ENCODE data around the gene PSMD13.
"Not testable (repeated sequence)": the region's sequence is repeated elsewhere in the genome, so short reads cannot be mapped to it uniquely, and the experiment has no call there.

Gene PSMD13

DNA sequence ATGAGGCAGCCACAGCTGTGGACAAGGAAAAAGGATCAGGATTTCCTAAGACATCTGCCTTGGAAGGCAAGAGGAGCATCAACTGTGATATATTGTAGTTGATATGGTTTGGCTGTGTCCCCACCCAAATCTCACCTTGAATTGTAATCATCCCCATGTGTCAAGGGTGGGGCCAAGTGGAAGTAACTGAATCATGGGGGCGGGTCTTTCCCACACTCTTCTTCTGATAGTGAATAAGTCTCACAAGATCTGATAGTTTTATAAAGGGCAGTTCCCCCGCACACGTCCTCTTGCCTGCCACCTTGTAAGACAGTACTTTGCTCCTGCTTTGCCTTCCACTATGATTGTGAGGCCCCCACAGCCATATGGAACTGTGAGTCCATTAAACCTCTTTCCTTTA is 19.1 kb upstream of the PSMD13 start:
- no peak for DNase-seq (ENCODE audit: low read depth in 2 of 2)

DNA sequence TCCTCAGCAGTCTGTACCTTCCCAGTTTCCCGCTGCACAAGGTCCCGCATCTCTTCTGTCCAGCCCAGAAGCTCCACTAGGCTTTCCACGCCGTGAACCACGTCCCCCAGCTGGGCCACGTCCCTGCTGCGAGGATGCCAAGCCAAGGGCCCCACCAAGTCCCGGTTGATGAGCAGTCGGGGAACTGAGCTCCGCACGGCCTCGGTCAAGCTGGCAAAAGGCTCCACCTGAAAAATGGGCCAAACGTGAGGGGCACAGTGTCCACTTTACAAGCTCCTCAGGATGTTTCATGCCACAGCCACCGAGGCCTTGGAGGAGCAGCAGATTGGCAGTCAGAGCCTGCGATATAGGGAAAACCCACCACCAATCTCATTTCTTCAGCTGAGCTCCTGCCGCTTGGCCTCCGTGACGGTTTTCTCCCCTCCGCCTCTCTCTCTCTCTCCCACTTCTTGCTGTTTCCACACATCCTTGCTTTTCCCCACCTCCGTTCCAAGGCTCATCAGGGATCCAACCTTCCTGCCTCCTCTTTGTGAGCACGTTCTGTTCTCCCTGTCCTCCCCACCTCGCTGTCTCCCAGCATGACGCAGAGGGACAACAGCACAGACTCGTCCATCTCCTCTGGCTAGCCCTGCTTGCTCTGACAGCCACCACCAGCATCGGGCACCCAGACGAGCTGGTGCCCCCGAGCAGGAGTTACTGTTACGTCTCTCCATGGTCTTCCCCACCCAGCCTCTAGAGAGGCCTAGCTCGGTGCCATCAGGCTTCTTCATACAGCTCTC is 17.8 kb upstream of the PSMD13 start:
- DNase-seq (ENCODE audit: low read depth in 2 of 2) = no peak

DNA sequence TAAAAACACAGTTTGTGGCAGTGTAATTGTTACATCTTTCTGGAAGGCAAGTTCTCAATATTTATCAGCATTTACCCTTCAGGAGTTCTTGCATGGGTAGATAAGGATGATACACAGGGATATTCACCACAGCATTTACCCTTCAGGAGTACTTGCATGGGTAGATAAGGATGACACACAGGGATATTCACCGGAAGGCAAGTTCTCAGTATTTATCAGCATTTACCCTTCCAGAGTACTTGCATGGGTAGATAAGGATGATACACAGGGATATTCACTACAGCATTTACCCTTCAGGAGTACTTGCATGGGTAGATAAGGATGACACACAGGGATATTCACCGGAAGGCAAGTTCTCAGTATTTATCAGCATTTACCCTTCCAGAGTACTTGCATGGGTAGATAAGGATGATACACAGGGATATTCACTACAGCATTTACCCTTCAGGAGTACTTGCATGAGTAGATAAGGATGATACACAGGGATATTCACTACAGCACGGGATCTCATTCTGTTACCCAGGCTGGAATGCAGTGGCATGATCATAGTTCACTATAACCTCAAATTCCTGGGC is 16.0 kb upstream of the PSMD13 start:
- not testable (repeated sequence) for DNase-seq (ENCODE audit: low read depth in 2 of 2)

DNA sequence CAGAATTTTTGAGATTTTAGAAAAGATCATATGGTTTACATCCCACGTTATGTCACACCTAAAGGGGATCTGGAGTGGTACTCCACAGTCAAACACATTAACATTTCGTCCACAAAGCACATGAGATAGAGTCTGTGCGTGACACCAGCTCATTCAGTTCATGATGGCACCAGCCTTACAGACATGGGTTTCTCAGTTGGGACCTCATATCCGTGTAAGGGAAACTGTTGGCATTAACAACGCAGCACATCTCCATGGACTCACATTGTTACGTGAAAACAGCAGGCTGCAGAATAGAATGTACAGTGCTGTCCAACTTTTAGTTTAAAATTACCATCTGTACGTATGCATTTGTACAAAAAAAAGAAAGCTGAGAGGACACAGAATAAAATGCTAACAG is 15.2 kb upstream of the PSMD13 start:
- DNase-seq (ENCODE audit: low read depth in 2 of 2) = no peak

DNA sequence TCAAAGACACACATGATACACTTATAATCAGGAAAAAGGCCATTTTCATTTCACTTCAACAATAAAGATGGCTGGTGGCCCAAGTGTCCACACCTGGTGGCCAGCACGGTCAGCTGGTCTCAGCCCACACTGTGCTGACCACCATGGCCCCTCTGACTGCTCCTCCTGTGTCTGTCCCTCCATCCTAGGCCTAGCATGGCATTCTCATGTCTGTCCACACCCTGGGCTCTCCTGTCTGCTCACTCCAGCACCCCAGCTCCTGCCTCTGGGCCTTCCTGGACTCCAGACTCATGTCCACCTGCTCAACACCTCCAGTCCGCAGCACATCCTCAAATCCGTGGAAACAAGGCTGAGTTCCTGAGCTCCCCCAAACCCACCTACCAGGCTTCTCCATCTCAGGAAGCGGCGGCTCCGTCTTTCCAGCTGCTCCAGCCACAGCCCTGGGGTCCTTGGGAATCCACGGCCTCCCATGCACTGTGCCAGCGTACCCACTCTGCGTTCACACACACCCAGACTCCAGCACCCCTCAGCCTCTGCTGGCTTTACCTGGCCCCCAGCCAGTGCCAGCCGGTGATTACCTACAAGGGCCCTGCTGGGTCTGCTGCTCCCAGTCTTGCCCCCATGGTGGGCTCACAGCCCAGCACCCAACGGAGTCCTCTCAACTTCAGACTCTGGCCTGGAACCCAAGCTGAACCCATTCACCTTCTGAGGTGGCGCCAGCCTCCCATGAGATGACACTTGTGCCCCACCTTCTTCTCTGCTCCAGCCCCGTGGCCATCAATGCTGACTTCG is 14.6 kb upstream of the PSMD13 start:
- DNase-seq (ENCODE audit: low read depth in 2 of 2) = no peak

DNA sequence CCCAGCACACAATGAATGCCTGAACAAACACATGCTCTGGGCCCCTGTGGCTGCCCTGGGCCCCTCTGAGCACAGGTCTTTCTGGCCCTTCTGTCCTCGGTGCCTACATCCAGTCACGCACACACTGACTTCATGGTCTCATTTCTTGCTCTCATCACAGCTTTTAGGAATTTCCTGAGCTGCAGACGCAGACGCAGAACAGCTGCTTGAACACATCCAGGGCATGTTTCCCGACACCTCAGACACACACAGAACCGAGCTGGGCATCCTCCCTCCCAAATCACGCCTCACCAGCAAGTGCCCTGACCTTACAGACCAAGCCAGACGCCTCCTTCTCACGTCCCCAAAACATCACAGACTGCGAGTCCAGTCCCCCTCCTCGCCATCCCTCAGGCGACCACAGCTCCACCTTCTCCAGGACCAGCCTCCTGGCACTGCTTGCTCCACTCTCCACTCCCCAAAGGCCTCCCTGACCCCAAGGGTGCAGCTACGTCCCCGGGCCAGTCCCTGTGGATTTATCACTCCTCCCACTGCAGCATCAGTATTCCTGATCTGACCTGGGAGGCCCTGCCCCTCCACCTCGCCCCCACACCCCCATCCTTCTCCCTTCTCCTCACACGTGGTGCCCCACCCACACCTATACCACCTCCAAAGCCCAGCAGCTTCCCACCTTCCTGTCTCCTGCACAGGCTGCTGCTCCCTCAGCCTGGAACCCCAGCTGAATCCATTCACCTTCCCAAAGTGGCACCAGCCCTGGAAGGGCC is 13.6 kb upstream of the PSMD13 start:
- DNase-seq (ENCODE audit: low read depth in 2 of 2) = no peak

DNA sequence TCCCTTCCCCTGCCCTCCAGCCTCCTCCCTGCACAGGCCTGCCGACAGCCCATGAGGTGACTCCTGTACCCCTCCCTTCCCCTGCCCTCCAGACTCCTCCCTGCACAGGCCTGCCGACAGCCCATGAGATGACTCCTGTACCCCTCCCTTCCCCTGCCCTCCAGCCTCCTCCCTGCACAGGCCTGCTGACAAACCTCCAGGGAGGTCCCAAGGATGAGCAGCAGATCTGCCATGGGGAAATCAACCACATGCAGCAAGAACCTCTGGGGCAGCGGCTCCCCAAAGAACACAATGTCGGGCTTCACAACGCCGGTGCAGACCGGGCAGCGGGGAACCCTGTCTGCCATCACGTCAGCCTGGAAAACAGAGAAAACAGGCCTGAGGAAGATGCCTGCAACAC is 12.9 kb upstream of the PSMD13 start:
- no peak for DNase-seq (ENCODE audit: low read depth in 2 of 2)

DNA sequence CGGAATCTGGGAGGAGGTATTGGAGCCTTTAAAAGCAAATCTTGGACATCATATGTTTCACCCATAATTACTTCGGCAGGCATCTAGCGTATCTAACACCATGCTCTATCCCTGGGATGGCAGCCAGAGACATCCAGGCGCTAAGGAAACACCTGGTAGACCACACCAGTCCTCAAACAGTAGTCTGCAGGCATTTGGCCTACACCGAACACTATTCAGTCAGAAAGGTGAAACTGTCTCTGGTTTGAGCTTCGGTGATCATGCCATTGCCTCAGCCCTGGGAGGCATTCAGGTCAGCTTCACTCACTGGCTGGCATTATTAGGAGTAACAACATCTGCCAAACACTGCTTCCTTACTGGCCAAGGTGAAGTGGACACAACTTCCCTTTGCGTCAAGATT is 12.4 kb upstream of the PSMD13 start:
- no peak for DNase-seq (ENCODE audit: low read depth in 2 of 2)

DNA sequence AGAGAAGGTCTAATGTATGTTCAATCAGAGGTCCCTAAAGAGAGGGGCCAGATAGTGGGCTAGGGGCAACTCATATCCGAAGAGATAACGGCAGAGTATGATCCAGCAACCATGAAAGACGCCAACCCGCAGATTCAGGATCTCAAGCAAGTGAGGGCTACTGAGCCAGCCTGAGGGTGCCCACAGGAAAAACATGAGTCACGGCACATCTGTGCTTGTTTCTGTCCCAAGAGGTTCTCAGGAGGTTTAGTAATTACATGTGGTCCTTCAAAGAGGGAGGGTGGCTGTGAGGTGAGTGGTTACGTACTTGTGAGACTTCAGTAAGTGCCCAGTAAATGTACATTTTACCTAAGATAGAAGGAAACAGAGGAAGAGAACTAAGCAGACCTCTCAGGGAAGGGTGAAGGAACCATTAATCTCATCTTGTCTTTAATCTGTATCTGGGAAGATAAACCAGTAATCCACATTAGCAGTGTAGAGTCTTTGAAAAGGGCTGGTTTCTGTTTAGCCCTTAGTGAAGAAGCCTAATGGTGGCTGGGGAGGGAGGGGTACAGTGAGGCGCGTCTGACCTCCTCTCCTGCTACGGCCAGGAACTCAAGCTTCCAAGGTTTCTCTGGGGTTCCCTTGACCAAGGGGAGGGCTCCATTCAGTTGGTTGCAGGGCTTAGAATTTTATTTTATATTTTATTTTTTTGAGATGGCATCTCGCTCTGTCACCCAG is 10.9 kb upstream of the PSMD13 start:
- no peak for DNase-seq (ENCODE audit: low read depth in 2 of 2)

DNA sequence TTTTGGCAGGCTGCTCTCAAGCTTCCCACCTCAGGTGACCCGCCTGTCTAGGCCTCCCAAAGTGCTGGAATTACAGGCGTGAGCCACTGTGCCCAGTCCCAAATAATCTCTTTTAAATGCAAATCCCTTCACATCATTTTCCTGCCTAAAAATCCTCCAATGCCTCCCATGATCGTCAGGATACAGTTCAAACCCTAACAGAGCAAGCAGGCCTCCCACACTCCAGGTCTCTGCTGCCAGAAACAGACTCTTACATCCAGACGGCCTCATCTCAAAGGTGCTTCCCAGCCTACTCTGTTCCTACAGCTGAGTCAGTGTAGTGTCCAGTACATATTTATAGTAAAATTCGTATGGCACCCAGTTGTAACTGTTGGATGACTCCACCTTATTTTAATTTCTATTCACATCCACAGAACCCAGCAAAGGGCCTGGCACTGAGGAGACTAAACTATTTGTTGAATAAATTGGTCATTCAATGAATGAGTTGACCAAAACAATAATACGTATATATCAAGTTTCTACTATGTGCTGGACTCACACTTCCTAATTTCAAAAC is 8.9 kb upstream of the PSMD13 start:
- no peak for DNase-seq (ENCODE audit: low read depth in 2 of 2)

DNA sequence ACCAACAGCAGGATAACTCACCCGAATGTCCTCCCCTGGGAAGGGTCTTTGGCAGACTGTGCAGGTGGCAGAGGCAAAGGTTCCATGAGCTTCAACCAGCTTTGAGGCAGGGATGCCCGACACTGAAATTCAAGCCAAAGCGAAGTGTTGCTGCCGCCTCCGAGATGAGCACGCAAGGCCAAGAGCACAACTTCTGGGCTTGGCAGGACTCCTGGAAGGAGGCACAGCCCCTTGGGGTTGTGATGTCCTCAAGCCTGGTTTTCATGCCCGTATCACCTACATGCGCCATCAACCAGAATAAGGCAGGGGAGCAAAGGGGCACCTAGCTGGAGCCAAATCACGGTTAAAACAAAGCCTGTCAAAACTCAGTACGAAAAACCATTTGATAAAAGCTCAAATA is 6.3 kb upstream of the PSMD13 start:
- no peak for DNase-seq (ENCODE audit: low read depth in 2 of 2)

DNA sequence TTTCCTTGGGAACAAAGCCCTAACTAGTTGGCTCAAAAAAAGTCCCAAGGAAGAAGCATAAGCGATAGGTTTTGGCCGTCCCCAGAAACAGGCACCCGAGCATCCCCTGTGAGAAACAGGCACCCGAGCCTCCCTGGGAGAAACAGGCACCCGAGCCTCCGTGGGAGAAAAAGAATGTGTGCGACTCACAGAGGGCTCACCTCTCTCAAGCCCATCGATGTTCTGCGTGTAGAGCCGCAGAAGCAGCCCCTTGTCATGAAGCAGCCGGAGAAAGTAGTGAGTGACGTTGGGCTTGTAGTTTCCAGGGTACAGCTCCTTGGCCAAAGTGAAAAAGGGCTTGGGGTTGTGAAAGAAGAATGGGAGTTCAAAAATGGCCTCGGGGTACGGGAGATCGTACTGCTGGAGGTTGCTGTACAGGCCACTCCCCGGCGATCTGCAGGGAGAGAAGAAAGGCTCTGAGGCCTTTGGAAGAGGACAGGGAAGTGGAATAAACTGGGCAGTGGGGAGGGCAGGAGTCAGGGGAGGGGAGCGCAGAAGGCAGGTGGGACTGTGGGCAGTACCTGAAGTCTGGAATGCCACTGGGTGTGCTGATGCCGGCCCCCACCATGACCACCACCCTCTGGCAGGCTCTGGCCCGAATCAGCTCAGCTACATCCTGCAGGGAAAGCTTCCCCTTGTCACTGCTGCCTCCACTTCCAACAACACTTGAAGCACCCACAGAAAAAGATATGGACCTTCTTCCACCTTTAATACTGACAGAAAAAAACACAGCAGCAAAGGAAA is 3.8 kb upstream of the PSMD13 start:
- DNase-seq (ENCODE audit: low read depth in 2 of 2) = no peak

DNA sequence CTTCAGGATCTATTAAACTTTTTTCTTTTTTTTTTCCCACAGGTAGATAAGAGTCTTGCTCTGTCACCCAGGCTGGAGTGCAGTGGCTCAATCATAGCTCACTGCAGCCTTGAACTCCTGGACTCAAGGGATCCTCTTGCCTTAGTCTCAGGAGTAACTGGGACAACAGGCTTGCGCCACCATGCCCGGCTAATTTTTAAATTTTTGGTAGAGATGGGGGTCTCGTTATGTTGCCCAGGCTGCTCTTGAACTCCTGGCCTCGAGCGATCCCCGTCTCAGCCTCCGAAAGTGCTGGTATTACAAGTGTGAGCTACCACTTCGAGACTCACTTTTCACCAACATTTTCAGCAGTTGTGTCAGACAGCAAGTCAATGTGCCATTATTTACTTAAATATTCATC is 1.6 kb upstream of the PSMD13 start:
- no peak for DNase-seq (ENCODE audit: low read depth in 2 of 2)

DNA sequence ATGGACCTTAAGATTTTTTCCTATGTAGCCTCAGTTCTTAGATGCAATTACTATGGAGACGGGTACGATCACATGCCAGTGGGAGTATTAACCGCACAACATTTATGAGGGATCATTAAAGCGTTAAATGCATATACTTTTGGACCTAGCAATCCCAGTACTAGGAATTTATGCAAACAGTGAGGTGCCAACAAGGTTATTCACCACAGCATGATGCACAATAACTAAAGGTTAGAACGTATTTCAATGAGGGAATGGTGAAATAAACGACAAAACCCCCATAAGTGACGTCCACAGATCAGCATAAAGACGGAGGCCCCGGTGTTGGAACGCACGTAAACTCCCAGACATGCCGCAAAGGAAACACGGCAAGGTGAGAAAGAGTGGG is 1.2 kb upstream of the PSMD13 start:
- DNase-seq (ENCODE audit: low read depth in 2 of 2) = peak; percentile 60 to 61

DNA sequence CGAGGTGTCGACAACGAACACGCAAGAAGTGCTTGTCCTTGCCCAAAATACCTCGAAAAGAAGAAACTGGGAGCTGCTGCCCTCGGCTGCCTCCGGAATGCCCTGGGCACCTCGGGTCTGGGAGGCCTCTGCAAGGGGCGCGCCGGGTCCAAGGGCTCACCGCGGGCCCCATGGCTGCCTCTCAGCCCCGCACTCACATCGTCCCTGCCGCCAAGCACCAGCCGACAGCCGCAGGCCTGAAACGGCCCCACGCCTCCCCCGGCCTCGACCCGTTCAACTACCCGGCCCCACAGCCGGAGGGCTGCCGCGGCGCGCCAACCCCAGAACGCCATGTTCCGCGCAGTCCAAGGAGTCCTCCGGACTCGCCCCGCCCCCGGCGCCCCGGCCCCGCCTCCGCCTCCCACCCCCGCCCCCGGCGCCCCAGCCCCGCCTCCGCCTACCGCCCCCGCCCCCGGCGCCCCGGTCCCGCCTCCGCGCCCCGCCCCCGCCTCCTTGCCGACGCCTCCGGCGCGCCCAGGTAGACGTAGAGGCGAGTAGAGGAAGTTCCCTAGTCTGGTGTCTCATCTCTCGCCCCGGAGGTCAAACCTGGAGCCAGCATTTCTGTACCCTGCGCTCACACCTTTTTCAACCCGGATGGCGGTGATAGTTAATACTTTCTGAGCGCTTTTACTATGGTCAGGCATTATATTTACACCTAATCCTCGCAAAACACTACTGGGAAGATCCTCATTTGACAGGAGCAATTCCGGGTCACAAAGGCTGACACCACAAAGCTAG is 591 bp upstream of the PSMD13 start, which contains the start of gene SIRT3:
TSS of gene SIRT3 (minus strand) at position 346 of the 777 bp plus-strand sequence. CDS start at position 332, 14 bp downstream.
- DNase-seq (ENCODE audit: low read depth in 2 of 2) = peak; percentile 59 to 72

DNA sequence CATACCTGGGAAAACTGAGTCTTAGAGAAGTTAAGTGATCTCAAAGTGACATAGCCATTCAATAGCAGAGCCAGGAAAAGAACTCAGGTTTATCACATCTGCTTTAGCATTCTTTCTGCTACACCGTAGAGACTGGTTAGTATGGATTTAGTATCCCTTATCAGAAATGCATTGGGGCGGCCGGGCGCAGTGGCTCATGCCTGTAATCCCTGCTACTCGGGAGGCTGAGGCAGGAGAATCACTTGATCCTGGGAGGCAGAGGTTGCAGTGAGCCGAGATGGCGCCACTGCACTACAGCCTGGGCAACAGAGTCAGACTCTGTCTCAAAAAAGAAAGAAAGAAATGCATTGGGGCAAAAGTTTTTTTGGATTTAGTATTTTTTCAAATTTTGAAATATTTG is 1.6 kb downstream of the PSMD13 start:
- not testable (repeated sequence) for DNase-seq (ENCODE audit: low read depth in 2 of 2)

DNA sequence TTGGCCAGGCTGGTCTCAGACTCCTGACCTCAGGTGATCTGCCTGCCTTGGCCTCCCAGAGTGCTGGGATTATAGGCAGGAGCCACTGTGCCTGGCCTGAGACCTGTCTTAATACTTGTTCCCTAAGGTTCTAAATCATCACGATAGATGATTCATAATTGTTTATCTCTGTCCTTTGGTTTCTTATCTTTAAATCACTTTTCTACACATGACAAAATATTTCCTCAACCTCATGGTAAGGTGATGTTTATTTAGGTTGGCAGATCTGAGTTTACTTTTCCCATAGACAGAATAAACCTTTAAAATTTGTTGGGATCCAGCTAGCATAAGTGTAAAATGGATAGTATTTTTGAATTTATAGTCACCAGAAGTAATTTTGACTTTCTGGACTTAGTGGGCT is 3.5 kb downstream of the PSMD13 start:
- DNase-seq (ENCODE audit: low read depth in 2 of 2) = no peak

DNA sequence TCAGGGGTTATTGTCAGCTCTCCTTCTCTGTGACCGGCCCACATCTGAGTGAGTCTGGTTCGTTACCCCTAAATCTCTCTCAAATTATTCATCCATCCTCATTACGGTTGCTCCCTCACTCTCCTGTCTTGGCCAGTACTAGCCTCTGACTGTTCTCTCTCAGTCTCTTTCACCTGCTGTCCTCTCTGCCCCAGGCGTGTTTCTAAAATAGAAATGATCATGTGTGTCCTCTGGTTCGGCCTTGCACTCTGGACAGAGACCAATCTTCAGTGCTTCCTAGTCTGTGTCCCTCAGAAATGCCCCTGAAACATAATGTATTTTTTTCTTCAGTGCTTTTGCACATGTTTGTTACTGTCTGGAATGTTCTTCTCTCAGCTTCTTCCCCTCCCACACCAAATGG is 4.9 kb downstream of the PSMD13 start:
- no peak for DNase-seq (ENCODE audit: low read depth in 2 of 2)

DNA sequence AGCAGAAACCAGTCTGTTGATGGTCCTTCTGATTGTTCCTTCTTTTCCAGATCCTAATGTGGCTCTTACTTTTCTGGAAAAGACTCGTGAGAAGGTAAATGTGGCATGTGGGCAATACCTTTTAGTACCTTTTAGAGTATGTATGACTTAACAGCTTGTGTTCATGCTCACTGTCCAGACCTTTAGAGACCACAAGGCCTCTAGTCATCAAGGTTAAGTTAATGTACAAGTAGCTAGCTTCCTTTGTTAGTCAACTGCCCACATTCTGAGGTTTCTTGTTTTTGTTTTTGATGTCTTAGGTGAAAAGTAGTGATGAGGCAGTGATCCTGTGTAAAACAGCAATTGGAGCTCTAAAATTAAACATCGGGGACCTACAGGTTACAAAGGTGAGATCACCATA is 7.6 kb downstream of the PSMD13 start:
- no peak for DNase-seq (ENCODE audit: low read depth in 2 of 2)

DNA sequence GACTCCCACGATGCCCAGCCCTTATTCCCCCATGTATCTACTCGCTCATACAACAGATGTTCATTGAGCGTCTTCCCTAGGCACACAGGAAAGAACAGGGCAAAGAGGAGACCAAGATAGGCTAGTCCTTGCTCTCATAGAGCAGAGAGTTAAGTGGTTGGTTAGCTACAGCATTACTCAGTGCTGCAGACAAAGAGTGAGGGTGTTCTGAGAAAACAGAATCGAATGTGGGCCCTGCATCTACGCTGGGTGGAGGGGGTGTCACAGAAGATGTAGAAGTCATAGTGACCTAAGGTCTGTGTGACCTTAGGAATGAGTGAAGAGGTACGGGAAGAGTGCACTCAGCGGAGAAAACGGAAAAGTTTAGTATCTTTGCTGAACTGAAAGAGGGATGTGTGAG is 12.3 kb downstream of the PSMD13 start:
- DNase-seq (ENCODE audit: low read depth in 2 of 2) = no peak
